ENCODE measurements around the gene HS3ST2. TPM values are rescaled to one million over a fixed set of nuclear protein-coding genes. Genes with fewer than 3 reads are reported as not detected.

Gene HS3ST2
- total RNA-seq, 2 donors from 2014 or later = 1.6 to 2.3 TPM

DNA sequence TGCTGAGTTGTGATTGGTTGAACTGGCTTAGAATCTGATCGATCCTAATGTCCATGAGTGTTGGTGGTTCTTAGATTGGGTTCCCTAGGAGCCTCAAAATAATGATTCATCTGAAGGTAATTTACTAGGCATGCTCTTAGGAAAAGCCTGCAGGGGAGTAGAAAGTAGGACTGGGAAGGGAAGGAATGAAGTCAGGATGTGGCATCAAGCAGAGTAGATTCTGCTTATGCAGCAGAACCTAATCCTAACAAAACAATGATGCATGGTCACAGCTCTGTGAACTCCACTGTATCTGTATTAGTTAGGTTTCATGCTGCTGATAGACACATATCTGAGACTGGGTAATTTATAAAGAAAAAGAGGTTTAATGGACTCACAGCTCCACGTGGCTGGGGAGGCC lies 132.5 kb downstream of the HS3ST2 start:
- TF ChIP-seq, protein P1, sequence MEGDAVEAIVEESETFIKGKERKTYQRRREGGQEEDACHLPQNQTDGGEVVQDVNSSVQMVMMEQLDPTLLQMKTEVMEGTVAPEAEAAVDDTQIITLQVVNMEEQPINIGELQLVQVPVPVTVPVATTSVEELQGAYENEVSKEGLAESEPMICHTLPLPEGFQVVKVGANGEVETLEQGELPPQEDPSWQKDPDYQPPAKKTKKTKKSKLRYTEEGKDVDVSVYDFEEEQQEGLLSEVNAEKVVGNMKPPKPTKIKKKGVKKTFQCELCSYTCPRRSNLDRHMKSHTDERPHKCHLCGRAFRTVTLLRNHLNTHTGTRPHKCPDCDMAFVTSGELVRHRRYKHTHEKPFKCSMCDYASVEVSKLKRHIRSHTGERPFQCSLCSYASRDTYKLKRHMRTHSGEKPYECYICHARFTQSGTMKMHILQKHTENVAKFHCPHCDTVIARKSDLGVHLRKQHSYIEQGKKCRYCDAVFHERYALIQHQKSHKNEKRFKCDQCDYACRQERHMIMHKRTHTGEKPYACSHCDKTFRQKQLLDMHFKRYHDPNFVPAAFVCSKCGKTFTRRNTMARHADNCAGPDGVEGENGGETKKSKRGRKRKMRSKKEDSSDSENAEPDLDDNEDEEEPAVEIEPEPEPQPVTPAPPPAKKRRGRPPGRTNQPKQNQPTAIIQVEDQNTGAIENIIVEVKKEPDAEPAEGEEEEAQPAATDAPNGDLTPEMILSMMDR (IDR thresholded peaks at IDR 0.05) = no peak
- Histone ChIP-seq H3K27me3 (peaks cover 0 to 5% of the 10 kb centered on the region in 2 donors), H3K36me3 (no peaks in the 10 kb centered on the region), H3K4me1 (peaks cover 0 to 10% of the 10 kb centered on the region in 2 donors), H3K9me3 (no peaks in the 10 kb centered on the region), H3K4me3 (no peak overlapping the region), H3K27ac (no peak overlapping the region)
- no peak for DNase-seq (ENCODE audit: low spot score)

DNA sequence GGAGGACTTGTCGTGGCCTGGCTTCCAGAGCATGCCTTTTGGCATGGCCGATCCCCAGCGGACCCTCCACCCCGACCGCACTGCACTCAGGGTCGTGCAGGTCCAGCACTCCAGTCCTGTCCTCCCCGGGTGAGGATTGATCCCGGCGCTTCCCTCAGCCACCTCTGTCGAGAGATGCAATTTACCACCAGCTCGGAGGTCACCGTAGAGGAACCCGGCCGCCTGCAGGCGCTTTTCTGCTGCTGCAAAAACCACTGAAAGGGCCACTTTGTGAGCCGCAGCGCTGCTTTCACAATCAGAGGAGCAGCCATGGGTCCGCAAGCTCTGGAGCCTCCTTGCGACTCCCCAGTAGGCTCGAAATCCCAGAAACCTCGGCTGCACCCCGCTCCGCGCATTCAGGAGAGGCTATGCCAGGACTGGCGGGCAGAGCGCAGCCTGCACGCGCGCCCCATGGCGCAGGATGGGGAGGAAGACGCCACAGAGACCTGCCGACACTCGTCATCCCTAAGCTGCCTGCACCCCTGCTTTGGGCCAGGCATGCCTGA lies 134.2 kb downstream of the HS3ST2 start:
- Histone ChIP-seq H3K4me1 (peaks cover 0 to 10% of the 10 kb centered on the region in 2 donors), H3K36me3 (no peaks in the 10 kb centered on the region), H3K27me3 (peaks cover 0 to 5% of the 10 kb centered on the region in 2 donors), H3K27ac (no peak overlapping the region), H3K4me3 (peak overlapping the region in 1 of 2 donors; percentile 32), H3K9me3 (no peaks in the 10 kb centered on the region)
- TF ChIP-seq, protein P1 (IDR thresholded peaks at IDR 0.05) = no peak
- DNase-seq (ENCODE audit: low spot score) = no peak

DNA sequence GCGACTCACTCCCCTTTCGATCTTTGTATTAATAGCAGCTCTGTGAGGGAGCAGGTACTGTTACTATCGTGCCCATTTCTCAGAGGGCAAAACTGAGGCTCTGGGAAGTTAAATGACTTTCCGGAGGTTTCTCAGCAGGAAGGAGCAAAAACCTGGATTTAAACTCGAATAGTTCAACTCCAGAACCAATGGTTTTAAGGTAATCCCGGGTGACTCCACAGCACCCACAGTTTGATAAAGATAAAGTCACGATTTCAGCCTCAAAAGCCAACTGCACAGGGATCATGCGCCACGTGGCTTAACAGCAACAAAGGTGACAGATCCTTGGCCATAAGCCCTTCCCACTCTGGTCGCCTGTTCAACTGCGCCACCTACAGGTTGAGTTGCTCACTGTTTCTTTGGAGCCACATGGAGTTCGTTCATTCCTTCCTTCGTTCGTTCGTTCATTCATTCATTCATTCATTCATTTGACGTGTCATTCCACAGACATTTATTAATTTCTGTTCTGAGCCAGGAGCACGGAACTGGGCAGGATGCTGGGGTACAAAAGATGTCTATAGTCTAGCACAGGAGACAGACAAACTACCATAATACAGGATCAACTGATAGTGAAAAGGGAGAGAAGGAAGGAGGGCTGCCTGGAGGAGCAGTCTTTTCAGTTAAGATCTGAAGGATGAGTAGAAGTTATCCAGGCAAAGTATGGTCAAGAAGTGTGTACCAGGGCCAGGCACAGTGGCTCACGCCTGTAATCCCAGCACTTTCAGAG lies 134.8 kb downstream of the HS3ST2 start:
- peak overlapping the region in 1 of 2 donors; percentile 32 for H3K4me3 ChIP-seq
- DNase-seq (ENCODE audit: low spot score) = peak; percentile 65
- no peak overlapping the region for H3K27ac ChIP-seq
- peaks cover 0 to 5% of the 10 kb centered on the region in 2 donors for H3K27me3 ChIP-seq
- TF ChIP-seq, protein P1 (IDR thresholded peaks at IDR 0.05) = peak; percentile 49 to 83
- H3K36me3 ChIP-seq = no peaks in the 10 kb centered on the region
- no peaks in the 10 kb centered on the region for H3K9me3 ChIP-seq
- peaks cover 0 to 10% of the 10 kb centered on the region in 2 donors for H3K4me1 ChIP-seq

DNA sequence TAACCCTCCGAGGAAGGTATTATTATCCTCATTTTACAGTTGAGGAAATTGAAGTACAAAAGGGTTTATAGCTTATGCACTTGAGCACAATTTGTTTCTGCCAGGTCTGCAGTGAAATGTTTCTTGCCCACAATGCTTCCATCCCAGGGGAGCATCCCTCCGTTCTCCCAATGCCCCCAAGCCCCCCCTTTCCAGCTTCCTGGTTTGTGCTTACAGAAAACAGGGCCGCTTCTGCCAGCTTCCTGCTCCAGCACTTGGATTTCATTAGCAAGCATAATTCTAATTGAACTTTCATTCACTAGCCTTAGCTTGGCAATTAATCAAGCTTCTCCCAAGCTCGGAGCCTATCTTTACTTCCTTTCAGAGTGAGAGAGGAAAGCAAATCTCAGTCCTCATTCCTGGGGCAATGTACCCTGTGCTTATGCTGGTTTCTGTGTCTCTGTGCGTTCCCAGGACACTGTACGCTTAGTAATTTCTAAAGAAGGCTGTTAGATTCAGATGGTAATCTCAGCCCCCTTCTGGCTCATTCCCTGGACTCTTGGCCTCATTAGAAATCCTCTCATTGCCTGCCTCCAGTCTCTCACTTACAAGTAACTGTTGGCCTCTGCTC lies 141.6 kb downstream of the HS3ST2 start:
- DNase-seq (ENCODE audit: low spot score) = no peak

DNA sequence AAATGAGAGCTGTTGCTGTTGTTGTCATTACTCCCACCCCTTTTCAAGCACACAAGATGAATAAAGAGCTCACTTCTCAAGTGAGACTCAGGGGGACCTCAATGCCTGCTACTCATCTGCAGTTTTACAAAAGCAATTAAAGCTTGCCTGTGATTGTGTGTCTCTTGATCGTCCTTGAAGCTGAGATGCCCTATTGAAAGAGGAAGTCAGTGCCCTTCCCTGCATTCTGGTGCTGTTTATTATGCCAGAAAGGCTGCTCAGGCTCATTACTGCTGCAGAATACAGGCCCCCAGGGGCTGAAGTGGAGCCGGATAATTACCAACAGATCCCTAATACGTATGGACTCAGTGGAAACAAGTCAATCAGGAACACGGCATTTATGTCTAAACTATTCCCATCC lies 147.2 kb downstream of the HS3ST2 start:
- Histone ChIP-seq H3K4me1 (no peaks in the 10 kb centered on the region), H3K4me3 (no peak overlapping the region), H3K36me3 (no peaks in the 10 kb centered on the region), H3K9me3 (no peaks in the 10 kb centered on the region), H3K27ac (no peak overlapping the region), H3K27me3 (no peaks in the 10 kb centered on the region)
- no peak for DNase-seq (ENCODE audit: low spot score)
- TF ChIP-seq, protein P1 (IDR thresholded peaks at IDR 0.05) = no peak

More for the DNA sequence above, 141.6 kb downstream of the HS3ST2 start:
- TF ChIP-seq, protein P1 (IDR thresholded peaks at IDR 0.05) = no peak
- Histone ChIP-seq H3K27ac (no peak overlapping the region), H3K9me3 (no peaks in the 10 kb centered on the region), H3K4me3 (no peak overlapping the region), H3K27me3 (no peaks in the 10 kb centered on the region), H3K36me3 (no peaks in the 10 kb centered on the region), H3K4me1 (no peaks in the 10 kb centered on the region)

Data from right atrium auricular region (tissue), 2 donors.